Adrenal gland (tissue), 5 donors: ENCODE measurements around the gene PCED1A.

ENCODE experiments used
- POLR2A ChIP-seq, 2 donors: fragments of 450-650 bp; IDR thresholded peaks; one replicate each; pipeline ENCODE4 v1.6.1; 2017; ENCODE audit warnings: antibody characterized with exemption in 2 of 2, mild to moderate bottlenecking in 2 of 2, moderate library complexity in 1 of 2
- TF ChIP-seq, protein P1 (sequence below), 6 experiments: fragments of 450-650 bp in 4 of 6; fragments of 200-600 bp in 2 of 6; sonication (generic) in 1 of 6; IDR thresholded peaks; 1 replicate in 5 of 6; 2 replicates in 1 of 6; pipeline versions ENCODE4 v1.5.1 to v1.8.0; 2016 to 2021; ENCODE audit warnings: antibody characterized with exemption in 6 of 6, mild to moderate bottlenecking in 2 of 6, moderate library complexity in 1 of 6
- donor health status: DM: no; HTN: no; CAD: no.

DNA sequence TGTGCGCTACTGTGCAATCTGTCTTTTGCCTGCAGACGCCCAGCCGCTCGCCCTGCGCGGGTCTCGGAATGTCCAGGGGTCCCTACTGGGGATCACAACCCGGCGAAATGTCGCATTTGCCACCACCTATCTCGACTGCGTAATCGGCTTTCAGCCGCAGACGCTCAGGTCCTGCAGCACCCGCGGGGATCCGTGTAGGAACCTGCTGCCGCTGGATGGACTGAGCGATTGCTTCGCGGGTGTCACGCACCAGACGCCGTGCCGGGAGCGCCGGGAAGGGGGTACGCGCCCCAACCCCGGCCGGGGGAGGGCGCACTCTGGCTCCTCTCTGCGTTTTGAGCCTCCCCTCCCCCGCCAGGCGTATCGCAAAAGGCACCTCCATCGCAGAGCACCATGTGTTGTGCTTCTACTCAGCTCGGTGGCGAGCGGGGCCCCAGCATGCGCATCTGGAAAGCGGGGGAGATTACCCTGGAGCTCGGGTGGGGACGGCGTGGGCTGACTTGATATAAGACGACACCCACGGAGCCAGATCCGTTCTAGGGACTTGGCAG, 32.1 kb upstream of the PCED1A start:
- TF ChIP-seq, protein P1, sequence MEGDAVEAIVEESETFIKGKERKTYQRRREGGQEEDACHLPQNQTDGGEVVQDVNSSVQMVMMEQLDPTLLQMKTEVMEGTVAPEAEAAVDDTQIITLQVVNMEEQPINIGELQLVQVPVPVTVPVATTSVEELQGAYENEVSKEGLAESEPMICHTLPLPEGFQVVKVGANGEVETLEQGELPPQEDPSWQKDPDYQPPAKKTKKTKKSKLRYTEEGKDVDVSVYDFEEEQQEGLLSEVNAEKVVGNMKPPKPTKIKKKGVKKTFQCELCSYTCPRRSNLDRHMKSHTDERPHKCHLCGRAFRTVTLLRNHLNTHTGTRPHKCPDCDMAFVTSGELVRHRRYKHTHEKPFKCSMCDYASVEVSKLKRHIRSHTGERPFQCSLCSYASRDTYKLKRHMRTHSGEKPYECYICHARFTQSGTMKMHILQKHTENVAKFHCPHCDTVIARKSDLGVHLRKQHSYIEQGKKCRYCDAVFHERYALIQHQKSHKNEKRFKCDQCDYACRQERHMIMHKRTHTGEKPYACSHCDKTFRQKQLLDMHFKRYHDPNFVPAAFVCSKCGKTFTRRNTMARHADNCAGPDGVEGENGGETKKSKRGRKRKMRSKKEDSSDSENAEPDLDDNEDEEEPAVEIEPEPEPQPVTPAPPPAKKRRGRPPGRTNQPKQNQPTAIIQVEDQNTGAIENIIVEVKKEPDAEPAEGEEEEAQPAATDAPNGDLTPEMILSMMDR (IDR thresholded peaks at IDR 0.05), result no peak
- TF ChIP-seq POLR2A (IDR thresholded peaks at IDR 0.05), result no peak
